Kidney epithelial cell (primary cell): ENCODE results near the gene TXNDC2. TPM values are rescaled to one million over a fixed set of nuclear protein-coding genes. Genes with fewer than 3 reads are reported as not detected.

Source experiments
- DNase-seq: peaks from one replicate; pipeline ENCODE4 v3.0.0-alpha.2; 2010; ENCODE audit warnings: low read depth
- H3K27me3 ChIP-seq: 2 replicates; pipeline ENCODE4 v1.6.0; 2011; ENCODE audit warnings: low read length; ENCODE audit not compliant: control insufficient read depth, insufficient read depth
- H3K36me3 ChIP-seq: 2 replicates; pipeline ENCODE4 v1.5.1; 2011; ENCODE audit warnings: low read length; ENCODE audit not compliant: control insufficient read depth, insufficient read depth
- H3K4me3 ChIP-seq: 2 replicates; pipeline ENCODE4 v1.5.1; 2011; ENCODE audit warnings: low read depth, mild to moderate bottlenecking, control low read depth, low read length
- CTCF ChIP-seq: IDR thresholded peaks from 2 replicates; pipeline ENCODE4 v1.5.1; 2011; ENCODE audit warnings: mild to moderate bottlenecking, moderate library complexity, low read length, control low read depth, inconsistent platforms; ENCODE audit not compliant: insufficient read depth, poor library complexity, severe bottlenecking
- total RNA-seq: library from RNA; depleted of rRNA; stranded (reverse); fragments of >200 nt; gene quantifications from 2 replicates; pipeline ENCODE4 v1.2.3, GENCODE V29; 2015

TXNDC2 gene
- total RNA-seq, 1 donor from 2014 or later, result not detected

- H3K27me3 ChIP-seq, result no peaks in the 10 kb centered on the region
- no peak for TF ChIP-seq CTCF
- no peak for DNase-seq
- H3K36me3 ChIP-seq, result no peaks in the 10 kb centered on the region
- no peak overlapping the region for H3K4me3 ChIP-seq
Observed at GRCh38 chr18:9874728-9875127, 11.0 kb upstream of the TXNDC2 start.

- TF ChIP-seq CTCF, result no peak
- H3K4me3 ChIP-seq, result no peak overlapping the region
- H3K36me3 ChIP-seq, result no peaks in the 10 kb centered on the region
- H3K27me3 ChIP-seq, result no peaks in the 10 kb centered on the region
- DNase-seq, result no peak
Observed at GRCh38 chr18:9876212-9876866, 9.4 kb upstream of the TXNDC2 start.

- TF ChIP-seq CTCF, result no peak
- Histone ChIP-seq H3K36me3 (no peaks in the 10 kb centered on the region), H3K27me3 (no peaks in the 10 kb centered on the region), H3K4me3 (no peak overlapping the region)
- no peak for DNase-seq
Observed at GRCh38 chr18:9876867-9877654, 8.7 kb upstream of the TXNDC2 start.

GRCh38 chr18:9877655-9878014 lies 8.1 kb upstream of the TXNDC2 start:
- DNase-seq, result no peak
- H3K4me3 ChIP-seq, result no peak overlapping the region
- no peaks in the 10 kb centered on the region for H3K27me3 ChIP-seq
- TF ChIP-seq CTCF, result no peak
- H3K36me3 ChIP-seq, result no peaks in the 10 kb centered on the region

- no peak for DNase-seq
- H3K4me3 ChIP-seq, result no peak overlapping the region
- no peaks in the 10 kb centered on the region for H3K27me3 ChIP-seq
- no peaks in the 10 kb centered on the region for H3K36me3 ChIP-seq
- TF ChIP-seq CTCF, result no peak
Observed at GRCh38 chr18:9878095-9878494, 7.7 kb upstream of the TXNDC2 start.
